Endothelial cell of umbilical vein (primary cell): ENCODE measurements around the gene AJAP1. TPM values are rescaled to one million over a fixed set of nuclear protein-coding genes. Genes with fewer than 3 reads are reported as not detected.

ENCODE experiments used
- BruUV-seq: library from RNA; stranded (reverse); fragments of 400-500 nt; replicated peaks from 2 replicates; lab custom pipeline; 2021; lab: Mats Ljungman, UMichigan
- CTCF ChIA-PET: fragments of 300-600, 350-600 bp; sonication (Branson Sonifier 250); formaldehyde crosslinking; loops from one replicate; lab custom pipeline; 2021; ENCODE audit warnings: antibody characterized with exemption, inconsistent platforms; lab: Charles Lee
- POLR2A ChIA-PET: fragments of 300-600, 350-600 bp; sonication (Branson Sonifier 250); formaldehyde crosslinking; loops from one replicate; lab custom pipeline; 2021; ENCODE audit warnings: antibody characterized with exemption, inconsistent platforms; lab: Charles Lee
- DNase-seq: peaks from one replicate; pipeline ENCODE4 v3.0.0-alpha.2; 2011; ENCODE audit warnings: low read depth, low spot score
- FAIRE-seq: peaks from 2 replicates; lab custom pipeline; 2011; peaks lifted over from hg19 to GRCh38; lab: Jason Lieb, UNC
- H2AFZ ChIP-seq: 2 replicates; pipeline ENCODE4 v1.6.0; 2012; ENCODE audit warnings: low read depth, low read length, control low read depth, inconsistent platforms
- H3K27ac ChIP-seq: 2 replicates; pipeline ENCODE4 v1.5.1; 2011; ENCODE audit warnings: low read depth, mild to moderate bottlenecking, control low read depth, low read length, moderate library complexity; ENCODE audit not compliant: insufficient read depth
- H3K27me3 ChIP-seq, 2 experiments: 2 replicates each; pipeline versions ENCODE4 v1.6.0 to v1.6.1; 2011; ENCODE audit warnings: low read length in 2 of 2, mixed read lengths in 1 of 2; ENCODE audit not compliant: control insufficient read depth in 2 of 2, insufficient read depth in 2 of 2
- H3K36me3 ChIP-seq, 2 experiments: 2 replicates in 1 of 2; 3 replicates in 1 of 2; pipeline ENCODE4 v1.5.1; 2011; ENCODE audit warnings: low read length in 2 of 2, mild to moderate bottlenecking in 1 of 2, moderate library complexity in 1 of 2; ENCODE audit not compliant: control insufficient read depth in 2 of 2, insufficient read depth in 2 of 2; ENCODE audit errors: extremely low read depth in 1 of 2
- H3K4me1 ChIP-seq: 3 replicates; pipeline ENCODE4 v1.5.1; 2011; ENCODE audit warnings: mild to moderate bottlenecking, low read length; ENCODE audit not compliant: control insufficient read depth, insufficient read depth; ENCODE audit errors: extremely low read depth
- H3K4me2 ChIP-seq: 2 replicates; pipeline ENCODE4 v1.6.1; 2011; ENCODE audit warnings: low read length, control low read depth, mixed read lengths; ENCODE audit not compliant: insufficient read depth
- H3K4me3 ChIP-seq, 3 experiments: fragments of 200-600 bp in 1 of 3; sonication (generic), shearing (Covaris generic) in 1 of 3; replicated peaks in 1 of 3; 2 replicates each; pipeline ENCODE4 v1.5.1; 2011 to 2016; ENCODE audit warnings: control low read depth in 3 of 3, low read length in 3 of 3, mild to moderate bottlenecking in 2 of 3, inconsistent platforms in 1 of 3, low read depth in 1 of 3, moderate library complexity in 1 of 3; ENCODE audit not compliant: insufficient read depth in 1 of 3
- H3K79me2 ChIP-seq: 2 replicates; pipeline ENCODE4 v1.6.0; 2012; ENCODE audit warnings: low read length, inconsistent platforms; ENCODE audit not compliant: control insufficient read depth, insufficient read depth
- H3K9ac ChIP-seq: replicated peaks from 2 replicates; pipeline ENCODE3; 2011; ENCODE audit warnings: low read length, control low read depth; ENCODE audit not compliant: insufficient read depth; ENCODE audit errors: extremely low read depth
- H3K9me1 ChIP-seq: replicated peaks from 3 replicates; pipeline ENCODE4 v1.6.0; 2011; ENCODE audit warnings: mild to moderate bottlenecking, low read length; ENCODE audit not compliant: control insufficient read depth, insufficient read depth; ENCODE audit errors: extremely low read depth
- H3K9me3 ChIP-seq: replicated peaks from 2 replicates; pipeline ENCODE4 v1.5.1; 2012; ENCODE audit warnings: low read length, inconsistent platforms; ENCODE audit not compliant: control insufficient read depth, insufficient read depth
- H4K20me1 ChIP-seq: replicated peaks from 2 replicates; pipeline ENCODE3; 2011; ENCODE audit warnings: mild to moderate bottlenecking, low read length; ENCODE audit not compliant: control insufficient read depth, insufficient read depth; ENCODE audit errors: extremely low read depth
- EZH2 ChIP-seq: IDR thresholded peaks from 2 replicates; pipeline ENCODE4 v1.6.1; 2012; ENCODE audit warnings: borderline replicate concordance, low read depth, mild to moderate bottlenecking, moderate library complexity, low read length, inconsistent platforms; ENCODE audit not compliant: severe bottlenecking
- FOS ChIP-seq: IDR thresholded peaks from 2 replicates; pipeline ENCODE4 v1.6.1; 2011; ENCODE audit warnings: mild to moderate bottlenecking, low read length, moderate library complexity, borderline replicate concordance; ENCODE audit not compliant: insufficient read depth
- GATA2 ChIP-seq: IDR thresholded peaks from 2 replicates; pipeline ENCODE4 v1.7.0; 2011; ENCODE audit warnings: low read depth, mild to moderate bottlenecking, moderate library complexity, mixed read lengths, low read length; ENCODE audit not compliant: insufficient read length, insufficient read depth
- JUN ChIP-seq: IDR thresholded peaks from 2 replicates; pipeline ENCODE4 v1.6.1; 2011; ENCODE audit warnings: borderline replicate concordance, low read depth; ENCODE audit not compliant: insufficient read length, insufficient read depth
- MYC ChIP-seq: IDR thresholded peaks from one replicate; pipeline ENCODE4 v1.6.1; 2011; ENCODE audit warnings: mild to moderate bottlenecking, low read depth, low read length
- POLR2A ChIP-seq: IDR thresholded peaks from 2 replicates; pipeline ENCODE4 v1.6.1; 2012; ENCODE audit warnings: low read depth, mild to moderate bottlenecking, control low read depth, low read length
- POLR2AphosphoS5 ChIP-seq: IDR thresholded peaks from 2 replicates; pipeline ENCODE4 v1.6.1; 2012; ENCODE audit warnings: low read depth, mild to moderate bottlenecking, control low read depth, low read length, moderate library complexity; ENCODE audit not compliant: insufficient read depth
- dilution Hi-C: fragments of 300-500 bp; cut with MboI; formaldehyde crosslinking; loops from one replicate; pipeline ENCODE4 v1.15.0; 2019; ENCODE audit warnings: low sequenced_read_pairs; ENCODE audit not compliant: extremely low pct_ligation_motif_present
- intact Hi-C: fragments of 100-400 bp; cut with micrococcal nuclease; formaldehyde crosslinking; loops from one replicate; pipeline ENCODE4 v1.10.0; 2022
- polyA plus RNA-seq, 4 experiments: library from polyadenylated mRNA; depleted of rRNA in 3 of 4; stranded (reverse) in 3 of 4; unstranded in 1 of 4; fragments of >200 nt; gene quantifications; 2 replicates each; pipeline versions ENCODE4 v1.2.1 to v1.2.3, GENCODE V29; 2011 to 2012; ENCODE audit warnings: missing spikeins in 1 of 4
- total RNA-seq: library from RNA; stranded (reverse); gene quantifications from 2 replicates; pipeline ENCODE4 v1.2.3, GENCODE V29; 2021
- TF ChIP-seq, protein P1 (sequence below): IDR thresholded peaks from 2 replicates; pipeline ENCODE4 v1.6.1; 2011; ENCODE audit not compliant: insufficient read depth, insufficient read length
- TF ChIP-seq, protein P2 (sequence below), 2 donors: IDR thresholded peaks; 1 replicate in 1 of 2; 2 replicates in 1 of 2; pipeline ENCODE4 v1.5.1; 2011; ENCODE audit warnings: low read length in 2 of 2, mild to moderate bottlenecking in 2 of 2, moderate library complexity in 2 of 2, control low read depth in 1 of 2, inconsistent platforms in 1 of 2, low read depth in 1 of 2; ENCODE audit not compliant: insufficient read depth in 1 of 2; ENCODE audit errors: extremely low read depth in 1 of 2

Gene AJAP1
- total and polyA plus RNA-seq, 2 donors (not counting 3 experiments of a cell fraction or from before 2014, with no cell fraction given): not detected

DNA sequence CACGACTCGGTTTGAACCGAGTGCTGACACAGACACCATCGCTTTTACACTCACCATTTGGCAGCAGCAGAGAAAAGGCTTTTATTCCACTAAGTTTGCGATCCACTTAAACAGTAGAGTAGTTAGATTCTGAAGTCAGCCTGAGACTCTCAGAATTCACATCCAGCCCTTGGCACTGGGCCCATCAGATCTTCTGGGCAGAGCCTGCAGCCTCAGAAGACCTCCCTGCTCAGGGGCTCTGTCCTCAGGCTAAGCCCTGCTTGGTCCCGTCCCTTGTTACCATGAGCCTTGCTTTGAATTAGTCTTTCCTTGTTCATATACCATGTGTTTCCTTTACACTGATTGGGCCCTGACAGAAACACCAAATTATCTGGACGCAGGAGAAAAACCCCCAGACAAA, 41.4 kb upstream of the AJAP1 start:
- H4K20me1 ChIP-seq: no peaks in the 10 kb centered on the region
- no peaks in the 10 kb centered on the region for H3K79me2 ChIP-seq
- no TSS peak for BruUV-seq
- DNase-seq: no peak
- FAIRE-seq: no peak
- no peak overlapping the region for H3K4me3 ChIP-seq
- no peaks in the 10 kb centered on the region for H3K36me3 ChIP-seq
- H3K4me1 ChIP-seq: no peaks in the 10 kb centered on the region
- CTCF ChIA-PET: no interaction called here
- TF ChIP-seq, protein P1, sequence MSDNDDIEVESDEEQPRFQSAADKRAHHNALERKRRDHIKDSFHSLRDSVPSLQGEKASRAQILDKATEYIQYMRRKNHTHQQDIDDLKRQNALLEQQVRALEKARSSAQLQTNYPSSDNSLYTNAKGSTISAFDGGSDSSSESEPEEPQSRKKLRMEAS: no peak
- TF ChIP-seq JUN: no peak
- TF ChIP-seq GATA2: no peak
- TF ChIP-seq POLR2AphosphoS5: no peak
- no peak for TF ChIP-seq EZH2
- TF ChIP-seq, protein P2, sequence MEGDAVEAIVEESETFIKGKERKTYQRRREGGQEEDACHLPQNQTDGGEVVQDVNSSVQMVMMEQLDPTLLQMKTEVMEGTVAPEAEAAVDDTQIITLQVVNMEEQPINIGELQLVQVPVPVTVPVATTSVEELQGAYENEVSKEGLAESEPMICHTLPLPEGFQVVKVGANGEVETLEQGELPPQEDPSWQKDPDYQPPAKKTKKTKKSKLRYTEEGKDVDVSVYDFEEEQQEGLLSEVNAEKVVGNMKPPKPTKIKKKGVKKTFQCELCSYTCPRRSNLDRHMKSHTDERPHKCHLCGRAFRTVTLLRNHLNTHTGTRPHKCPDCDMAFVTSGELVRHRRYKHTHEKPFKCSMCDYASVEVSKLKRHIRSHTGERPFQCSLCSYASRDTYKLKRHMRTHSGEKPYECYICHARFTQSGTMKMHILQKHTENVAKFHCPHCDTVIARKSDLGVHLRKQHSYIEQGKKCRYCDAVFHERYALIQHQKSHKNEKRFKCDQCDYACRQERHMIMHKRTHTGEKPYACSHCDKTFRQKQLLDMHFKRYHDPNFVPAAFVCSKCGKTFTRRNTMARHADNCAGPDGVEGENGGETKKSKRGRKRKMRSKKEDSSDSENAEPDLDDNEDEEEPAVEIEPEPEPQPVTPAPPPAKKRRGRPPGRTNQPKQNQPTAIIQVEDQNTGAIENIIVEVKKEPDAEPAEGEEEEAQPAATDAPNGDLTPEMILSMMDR (IDR thresholded peaks at IDR 0.05; ENCODE audit: extremely low read depth in 1 of 2, insufficient read depth in 1 of 2, low read depth in 1 of 2, low read length in 2 of 2): no peak
- no peak for TF ChIP-seq MYC
- TF ChIP-seq POLR2A: no peak
- TF ChIP-seq FOS: no peak
- no peak overlapping the region for H2AFZ ChIP-seq
- no peaks in the 10 kb centered on the region for H3K27me3 ChIP-seq
- peaks cover 4% of the 10 kb centered on the region for H3K9me3 ChIP-seq
- dilution Hi-C loops: no loop called here
- POLR2A ChIA-PET: no interaction called here
- no peak overlapping the region for H3K27ac ChIP-seq
- intact Hi-C loops: no loop called here
- H3K9me1 ChIP-seq: no peaks in the 10 kb centered on the region
- H3K9ac ChIP-seq: no peak overlapping the region
- H3K4me2 ChIP-seq: no peak overlapping the region
